Kidney (tissue), 14 donors: ENCODE data around the gene INTS14. TPM values are rescaled to one million over a fixed set of nuclear protein-coding genes. Genes with fewer than 3 reads are reported as not detected.

Experiments
- DNase-seq, 5 donors: peaks; one replicate each; pipeline ENCODE4 v3.0.0-alpha.2; 2013 to 2020
- FAIRE-seq: peaks from 2 replicates; lab custom pipeline; 2012; peaks lifted over from hg19 to GRCh38; lab: Jason Lieb, UNC
- H3K27ac ChIP-seq, 2 donors: one replicate each; pipeline ENCODE4 v1.7.0; 2013; ENCODE audit warnings: low read depth in 2 of 2, low read length in 2 of 2, inconsistent platforms in 1 of 2
- H3K27me3 ChIP-seq: one replicate; pipeline ENCODE4 v1.7.1; 2013; ENCODE audit warnings: low read length, inconsistent platforms; ENCODE audit not compliant: control insufficient read depth, insufficient read depth
- H3K36me3 ChIP-seq, 3 donors: one replicate each; pipeline versions ENCODE4 v1.7.0 to v1.7.1; 2013; ENCODE audit warnings: low read length in 3 of 3, control low read depth in 1 of 3, inconsistent platforms in 1 of 3; ENCODE audit not compliant: insufficient read depth in 3 of 3, control insufficient read depth in 2 of 3
- H3K4me1 ChIP-seq, 3 donors: one replicate each; pipeline versions ENCODE4 v1.7.0 to v1.7.1; 2013; ENCODE audit warnings: low read length in 3 of 3, inconsistent platforms in 1 of 3, low read depth in 1 of 3; ENCODE audit not compliant: control insufficient read depth in 2 of 3, insufficient read depth in 2 of 3
- H3K4me3 ChIP-seq, 3 donors: one replicate each; pipeline versions ENCODE4 v1.7.0 to v1.8.1; 2013; ENCODE audit warnings: low read length in 3 of 3, control low read depth in 1 of 3, inconsistent platforms in 1 of 3
- H3K9ac ChIP-seq, 3 donors: one replicate each; pipeline versions ENCODE4 v1.7.0 to v1.7.1; 2013; ENCODE audit warnings: low read length in 3 of 3, control low read depth in 1 of 3, inconsistent platforms in 1 of 3
- H3K9me3 ChIP-seq, 3 donors: one replicate each; pipeline versions ENCODE4 v1.7.0 to v1.7.1; 2013; ENCODE audit warnings: low read length in 3 of 3, control low read depth in 1 of 3, inconsistent platforms in 1 of 3; ENCODE audit not compliant: control insufficient read depth in 2 of 3, insufficient read depth in 1 of 3
- intact Hi-C: fragments of 100-400 bp; cut with DNase I; formaldehyde crosslinking; loops from one replicate; pipeline ENCODE4 v1.11.1; 2022
- polyA plus RNA-seq: library from polyadenylated mRNA; stranded (reverse); fragments of 350-450 nt; fragmentation: Illumina TruSeq; extraction: RNeasy Lipid Tissue Mini Kit (QIAGEN cat#74804); gene quantifications from one replicate; pipeline ENCODE4 v1.2.3, GENCODE V29; 2014; ENCODE audit warnings: low read depth, low replicate concordance; ENCODE audit not compliant: insufficient read depth
- total RNA-seq: library from RNA; stranded (reverse); fragmentation: NEBNext Ultra II Directional; extraction: Animal tissue kit (Norgen Biotek cat#: 25700); gene quantifications from one replicate; pipeline ENCODE4 v1.2.1, GENCODE V29; 2021
- TF ChIP-seq, protein P1 (sequence below): IDR thresholded peaks from 3 replicates; pipeline ENCODE4 v1.5.1; 2012; ENCODE audit warnings: mild to moderate bottlenecking, moderate library complexity, borderline replicate concordance; ENCODE audit not compliant: insufficient read depth; ENCODE audit errors: extremely low read depth
- donor health status: control.
- donor health status: control.
- donor health status: control.
- donor health status: control.
- donor health status: control.
- donor health status: DM: yes; HTN: yes; CAD: no.
- donor health status: Normal renal cell carcinoma (clear cell type).

Gene INTS14
- total and polyA plus RNA-seq, 2 donors from 2014 or later, result 27.8 to 37.1 TPM

DNA sequence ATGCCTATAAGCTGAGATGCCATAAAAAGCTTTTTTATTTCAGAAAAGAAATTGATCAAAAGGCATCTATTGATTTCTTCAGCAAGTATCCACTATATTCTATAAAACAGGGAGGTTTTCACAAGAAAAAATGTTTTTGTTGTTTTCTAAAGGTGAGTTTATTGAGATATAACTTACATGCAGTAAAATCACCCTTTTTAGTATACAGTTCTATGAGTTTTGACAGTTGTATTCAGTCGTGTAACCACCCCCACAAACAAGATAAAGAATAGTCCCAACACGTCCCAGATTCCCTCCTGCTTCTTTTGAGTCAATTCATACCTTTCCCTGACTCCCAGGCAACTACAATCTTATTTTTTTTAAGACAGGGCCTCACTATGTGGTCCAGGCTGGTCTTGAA lies 7.8 kb downstream of the INTS14 start:
- Histone ChIP-seq H3K9me3 (no peaks in the 10 kb centered on the region), H3K9ac (no peak overlapping the region), H3K36me3 (peaks cover 0 to 22% (median 13%) of the 10 kb centered on the region in 3 donors), H3K4me3 (no peak overlapping the region), H3K4me1 (no peaks in the 10 kb centered on the region), H3K27ac (no peak overlapping the region), H3K27me3 (no peaks in the 10 kb centered on the region)
- FAIRE-seq (no peak), DNase-seq (no peak)
- intact Hi-C loops, result no loop called here
- TF ChIP-seq, protein P1, sequence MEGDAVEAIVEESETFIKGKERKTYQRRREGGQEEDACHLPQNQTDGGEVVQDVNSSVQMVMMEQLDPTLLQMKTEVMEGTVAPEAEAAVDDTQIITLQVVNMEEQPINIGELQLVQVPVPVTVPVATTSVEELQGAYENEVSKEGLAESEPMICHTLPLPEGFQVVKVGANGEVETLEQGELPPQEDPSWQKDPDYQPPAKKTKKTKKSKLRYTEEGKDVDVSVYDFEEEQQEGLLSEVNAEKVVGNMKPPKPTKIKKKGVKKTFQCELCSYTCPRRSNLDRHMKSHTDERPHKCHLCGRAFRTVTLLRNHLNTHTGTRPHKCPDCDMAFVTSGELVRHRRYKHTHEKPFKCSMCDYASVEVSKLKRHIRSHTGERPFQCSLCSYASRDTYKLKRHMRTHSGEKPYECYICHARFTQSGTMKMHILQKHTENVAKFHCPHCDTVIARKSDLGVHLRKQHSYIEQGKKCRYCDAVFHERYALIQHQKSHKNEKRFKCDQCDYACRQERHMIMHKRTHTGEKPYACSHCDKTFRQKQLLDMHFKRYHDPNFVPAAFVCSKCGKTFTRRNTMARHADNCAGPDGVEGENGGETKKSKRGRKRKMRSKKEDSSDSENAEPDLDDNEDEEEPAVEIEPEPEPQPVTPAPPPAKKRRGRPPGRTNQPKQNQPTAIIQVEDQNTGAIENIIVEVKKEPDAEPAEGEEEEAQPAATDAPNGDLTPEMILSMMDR, result no peak

DNA sequence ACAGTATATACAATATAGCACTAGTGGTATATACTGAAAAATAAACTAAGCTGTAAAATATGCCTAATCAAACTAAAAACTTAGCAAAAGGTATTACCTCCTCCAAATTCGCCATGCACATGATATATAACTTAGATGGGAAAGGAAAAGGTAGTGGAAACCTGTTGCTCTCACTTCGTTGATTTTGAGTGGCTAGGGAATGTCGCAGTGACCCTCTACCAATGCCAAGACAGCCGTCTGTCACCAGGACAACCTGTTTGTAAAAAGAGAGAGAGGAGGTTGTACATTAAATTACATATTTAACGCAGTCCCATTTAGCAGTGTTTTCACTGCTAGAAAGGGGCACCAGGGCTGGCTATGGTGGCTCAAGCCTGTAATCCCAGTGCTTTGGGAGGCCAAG lies 11.3 kb downstream of the INTS14 start:
- Histone ChIP-seq H3K27ac (no peak overlapping the region), H3K4me3 (no peak overlapping the region), H3K9me3 (no peaks in the 10 kb centered on the region), H3K36me3 (peaks cover 6 to 43% (median 24%) of the 10 kb centered on the region in 3 donors), H3K9ac (no peak overlapping the region), H3K4me1 (no peaks in the 10 kb centered on the region), H3K27me3 (no peaks in the 10 kb centered on the region)
- intact Hi-C loops, result no loop called here
- FAIRE-seq, result no peak
- TF ChIP-seq, protein P1, result no peak
- no peak for DNase-seq

DNA sequence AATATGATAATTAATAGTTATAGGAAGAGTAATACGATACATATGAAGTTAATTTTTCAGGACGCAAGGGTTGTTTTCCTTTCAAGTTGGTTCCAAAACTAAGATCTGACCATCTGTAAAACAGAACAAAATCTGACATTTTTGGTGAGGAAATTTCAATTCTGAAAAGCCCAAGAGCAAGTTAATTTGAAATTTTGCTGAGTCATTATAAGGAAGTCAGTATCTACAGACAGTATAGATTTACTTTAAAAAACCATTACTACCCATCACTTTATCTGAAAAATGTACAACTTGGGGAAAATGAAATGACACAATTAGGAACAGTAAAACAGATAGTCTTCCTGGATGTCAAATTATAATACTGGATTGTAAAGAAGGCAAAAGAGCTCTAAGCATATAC lies 12.5 kb downstream of the INTS14 start:
- Histone ChIP-seq H3K4me3 (no peak overlapping the region), H3K4me1 (no peaks in the 10 kb centered on the region), H3K9me3 (no peaks in the 10 kb centered on the region), H3K27me3 (no peaks in the 10 kb centered on the region), H3K36me3 (peaks cover 6 to 43% (median 22%) of the 10 kb centered on the region in 3 donors), H3K9ac (no peak overlapping the region), H3K27ac (no peak overlapping the region)
- FAIRE-seq (no peak), DNase-seq (no peak)
- TF ChIP-seq, protein P1, result no peak
- intact Hi-C loops, result no loop called here

DNA sequence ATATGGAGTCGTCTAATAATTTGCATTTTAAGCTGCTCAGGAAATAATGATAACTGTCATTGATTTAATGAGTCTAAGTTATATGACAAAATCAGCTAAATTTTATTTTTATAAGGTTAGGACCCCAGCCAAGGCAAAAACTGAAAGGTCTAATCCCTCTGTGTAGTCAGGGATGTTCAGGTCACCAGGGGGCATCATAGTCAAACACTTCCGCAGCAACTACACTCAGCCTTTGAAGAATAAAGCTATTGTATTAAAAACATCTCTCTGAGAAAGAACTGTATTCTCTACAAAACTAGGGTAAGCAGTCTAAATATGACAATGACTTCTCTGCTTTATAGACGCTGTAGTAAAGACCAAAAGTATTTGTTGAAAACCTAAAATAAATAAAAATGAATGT lies 15.0 kb downstream of the INTS14 start:
- no peaks in the 10 kb centered on the region for H3K27me3 ChIP-seq
- DNase-seq (no peak), FAIRE-seq (no peak)
- peaks cover 8 to 58% (median 35%) of the 10 kb centered on the region in 3 donors for H3K36me3 ChIP-seq
- no peak overlapping the region for H3K27ac ChIP-seq
- H3K9ac ChIP-seq, result no peak overlapping the region
- H3K4me1 ChIP-seq, result no peaks in the 10 kb centered on the region
- TF ChIP-seq, protein P1, result no peak
- H3K9me3 ChIP-seq, result no peaks in the 10 kb centered on the region
- intact Hi-C loops, result no loop called here
- H3K4me3 ChIP-seq, result no peak overlapping the region
